ENCODE results near the gene UGT1A9. TPM values are rescaled to one million over a fixed set of nuclear protein-coding genes. Genes with fewer than 3 reads are reported as not detected.

The UGT1A9 gene
- total and polyA plus RNA-seq, 2 of the 13 experiments (the other 11 are each of a cell fraction or from before 2014, with no cell fraction given): 0.07 TPM; not detected in 1

DNA sequence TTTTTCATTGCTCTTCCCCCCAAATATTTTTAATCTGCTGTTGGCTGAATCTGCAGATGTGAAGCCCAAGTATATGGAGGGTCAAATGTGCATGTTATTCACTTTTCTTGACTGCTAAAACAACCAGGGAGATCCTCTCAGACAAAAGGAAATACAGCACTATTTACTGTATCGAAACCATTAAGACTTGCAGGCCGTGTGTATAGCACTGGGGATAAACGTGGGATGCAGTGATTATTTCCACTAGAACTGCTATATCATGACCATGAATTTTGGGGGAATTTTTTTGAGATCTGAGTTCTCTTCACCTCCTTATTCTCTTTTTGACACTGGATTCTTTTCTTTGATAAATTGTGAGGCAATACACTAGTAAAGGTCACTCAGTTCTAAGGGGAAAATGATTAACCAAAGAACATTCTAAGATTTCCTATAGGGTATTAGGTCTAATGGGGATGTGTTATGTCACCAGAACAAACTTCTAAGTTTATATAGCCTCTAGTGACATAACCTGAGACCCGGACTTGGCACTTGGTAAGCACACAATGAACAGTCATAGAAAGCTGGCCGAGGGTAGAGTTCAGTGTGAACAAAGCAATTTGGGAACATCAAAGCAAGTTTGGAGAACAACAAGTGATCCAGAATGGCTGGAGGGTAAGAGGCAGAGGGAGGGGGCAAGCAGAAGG lies 73.5 kb downstream of the UGT1A9 start (continued):
- TF ChIP-seq, protein P1, sequence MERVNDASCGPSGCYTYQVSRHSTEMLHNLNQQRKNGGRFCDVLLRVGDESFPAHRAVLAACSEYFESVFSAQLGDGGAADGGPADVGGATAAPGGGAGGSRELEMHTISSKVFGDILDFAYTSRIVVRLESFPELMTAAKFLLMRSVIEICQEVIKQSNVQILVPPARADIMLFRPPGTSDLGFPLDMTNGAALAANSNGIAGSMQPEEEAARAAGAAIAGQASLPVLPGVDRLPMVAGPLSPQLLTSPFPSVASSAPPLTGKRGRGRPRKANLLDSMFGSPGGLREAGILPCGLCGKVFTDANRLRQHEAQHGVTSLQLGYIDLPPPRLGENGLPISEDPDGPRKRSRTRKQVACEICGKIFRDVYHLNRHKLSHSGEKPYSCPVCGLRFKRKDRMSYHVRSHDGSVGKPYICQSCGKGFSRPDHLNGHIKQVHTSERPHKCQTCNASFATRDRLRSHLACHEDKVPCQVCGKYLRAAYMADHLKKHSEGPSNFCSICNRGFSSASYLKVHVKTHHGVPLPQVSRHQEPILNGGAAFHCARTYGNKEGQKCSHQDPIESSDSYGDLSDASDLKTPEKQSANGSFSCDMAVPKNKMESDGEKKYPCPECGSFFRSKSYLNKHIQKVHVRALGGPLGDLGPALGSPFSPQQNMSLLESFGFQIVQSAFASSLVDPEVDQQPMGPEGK (CRISPR knock-in tag; IDR thresholded peaks at IDR 0.05): peak; percentile 71; the same call in 1 of the 2 replicates
- TF ChIP-seq ZNF747 (CRISPR knock-in tag; IDR thresholded peaks at IDR 0.05; ENCODE audit: borderline replicate concordance): no peak
- TF ChIP-seq, protein P2, sequence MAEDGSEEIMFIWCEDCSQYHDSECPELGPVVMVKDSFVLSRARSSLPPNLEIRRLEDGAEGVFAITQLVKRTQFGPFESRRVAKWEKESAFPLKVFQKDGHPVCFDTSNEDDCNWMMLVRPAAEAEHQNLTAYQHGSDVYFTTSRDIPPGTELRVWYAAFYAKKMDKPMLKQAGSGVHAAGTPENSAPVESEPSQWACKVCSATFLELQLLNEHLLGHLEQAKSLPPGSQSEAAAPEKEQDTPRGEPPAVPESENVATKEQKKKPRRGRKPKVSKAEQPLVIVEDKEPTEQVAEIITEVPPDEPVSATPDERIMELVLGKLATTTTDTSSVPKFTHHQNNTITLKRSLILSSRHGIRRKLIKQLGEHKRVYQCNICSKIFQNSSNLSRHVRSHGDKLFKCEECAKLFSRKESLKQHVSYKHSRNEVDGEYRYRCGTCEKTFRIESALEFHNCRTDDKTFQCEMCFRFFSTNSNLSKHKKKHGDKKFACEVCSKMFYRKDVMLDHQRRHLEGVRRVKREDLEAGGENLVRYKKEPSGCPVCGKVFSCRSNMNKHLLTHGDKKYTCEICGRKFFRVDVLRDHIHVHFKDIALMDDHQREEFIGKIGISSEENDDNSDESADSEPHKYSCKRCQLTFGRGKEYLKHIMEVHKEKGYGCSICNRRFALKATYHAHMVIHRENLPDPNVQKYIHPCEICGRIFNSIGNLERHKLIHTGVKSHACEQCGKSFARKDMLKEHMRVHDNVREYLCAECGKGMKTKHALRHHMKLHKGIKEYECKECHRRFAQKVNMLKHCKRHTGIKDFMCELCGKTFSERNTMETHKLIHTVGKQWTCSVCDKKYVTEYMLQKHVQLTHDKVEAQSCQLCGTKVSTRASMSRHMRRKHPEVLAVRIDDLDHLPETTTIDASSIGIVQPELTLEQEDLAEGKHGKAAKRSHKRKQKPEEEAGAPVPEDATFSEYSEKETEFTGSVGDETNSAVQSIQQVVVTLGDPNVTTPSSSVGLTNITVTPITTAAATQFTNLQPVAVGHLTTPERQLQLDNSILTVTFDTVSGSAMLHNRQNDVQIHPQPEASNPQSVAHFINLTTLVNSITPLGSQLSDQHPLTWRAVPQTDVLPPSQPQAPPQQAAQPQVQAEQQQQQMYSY (CRISPR knock-in tag; IDR thresholded peaks at IDR 0.05): no peak
- no peak for TF ChIP-seq SETDB1 (CRISPR knock-in tag; IDR thresholded peaks at IDR 0.05; ENCODE audit: borderline replicate concordance)
- TF ChIP-seq ZNF674 (CRISPR knock-in tag; IDR thresholded peaks at IDR 0.05; ENCODE audit: low read depth): no peak
- peak; percentile 73; the same call in 1 of the 2 replicates for TF ChIP-seq ZNF3 (CRISPR knock-in tag; IDR thresholded peaks at IDR 0.05)
- TF ChIP-seq BCL6 (CRISPR knock-in tag; IDR thresholded peaks at IDR 0.05): peak; percentile 99
- TF ChIP-seq, protein P3, sequence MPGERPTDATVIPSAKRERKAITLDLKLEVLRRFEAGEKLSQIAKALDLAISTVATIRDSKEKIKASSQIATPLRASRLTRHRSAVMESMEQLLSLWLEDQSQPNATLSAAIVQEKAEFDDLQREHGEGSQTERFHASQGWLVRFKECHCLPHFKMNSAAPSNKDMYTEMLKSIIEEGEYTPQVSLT (CRISPR knock-in tag; IDR thresholded peaks at IDR 0.05; ENCODE audit: borderline replicate concordance, low read depth): no peak
- TF ChIP-seq, protein P4, sequence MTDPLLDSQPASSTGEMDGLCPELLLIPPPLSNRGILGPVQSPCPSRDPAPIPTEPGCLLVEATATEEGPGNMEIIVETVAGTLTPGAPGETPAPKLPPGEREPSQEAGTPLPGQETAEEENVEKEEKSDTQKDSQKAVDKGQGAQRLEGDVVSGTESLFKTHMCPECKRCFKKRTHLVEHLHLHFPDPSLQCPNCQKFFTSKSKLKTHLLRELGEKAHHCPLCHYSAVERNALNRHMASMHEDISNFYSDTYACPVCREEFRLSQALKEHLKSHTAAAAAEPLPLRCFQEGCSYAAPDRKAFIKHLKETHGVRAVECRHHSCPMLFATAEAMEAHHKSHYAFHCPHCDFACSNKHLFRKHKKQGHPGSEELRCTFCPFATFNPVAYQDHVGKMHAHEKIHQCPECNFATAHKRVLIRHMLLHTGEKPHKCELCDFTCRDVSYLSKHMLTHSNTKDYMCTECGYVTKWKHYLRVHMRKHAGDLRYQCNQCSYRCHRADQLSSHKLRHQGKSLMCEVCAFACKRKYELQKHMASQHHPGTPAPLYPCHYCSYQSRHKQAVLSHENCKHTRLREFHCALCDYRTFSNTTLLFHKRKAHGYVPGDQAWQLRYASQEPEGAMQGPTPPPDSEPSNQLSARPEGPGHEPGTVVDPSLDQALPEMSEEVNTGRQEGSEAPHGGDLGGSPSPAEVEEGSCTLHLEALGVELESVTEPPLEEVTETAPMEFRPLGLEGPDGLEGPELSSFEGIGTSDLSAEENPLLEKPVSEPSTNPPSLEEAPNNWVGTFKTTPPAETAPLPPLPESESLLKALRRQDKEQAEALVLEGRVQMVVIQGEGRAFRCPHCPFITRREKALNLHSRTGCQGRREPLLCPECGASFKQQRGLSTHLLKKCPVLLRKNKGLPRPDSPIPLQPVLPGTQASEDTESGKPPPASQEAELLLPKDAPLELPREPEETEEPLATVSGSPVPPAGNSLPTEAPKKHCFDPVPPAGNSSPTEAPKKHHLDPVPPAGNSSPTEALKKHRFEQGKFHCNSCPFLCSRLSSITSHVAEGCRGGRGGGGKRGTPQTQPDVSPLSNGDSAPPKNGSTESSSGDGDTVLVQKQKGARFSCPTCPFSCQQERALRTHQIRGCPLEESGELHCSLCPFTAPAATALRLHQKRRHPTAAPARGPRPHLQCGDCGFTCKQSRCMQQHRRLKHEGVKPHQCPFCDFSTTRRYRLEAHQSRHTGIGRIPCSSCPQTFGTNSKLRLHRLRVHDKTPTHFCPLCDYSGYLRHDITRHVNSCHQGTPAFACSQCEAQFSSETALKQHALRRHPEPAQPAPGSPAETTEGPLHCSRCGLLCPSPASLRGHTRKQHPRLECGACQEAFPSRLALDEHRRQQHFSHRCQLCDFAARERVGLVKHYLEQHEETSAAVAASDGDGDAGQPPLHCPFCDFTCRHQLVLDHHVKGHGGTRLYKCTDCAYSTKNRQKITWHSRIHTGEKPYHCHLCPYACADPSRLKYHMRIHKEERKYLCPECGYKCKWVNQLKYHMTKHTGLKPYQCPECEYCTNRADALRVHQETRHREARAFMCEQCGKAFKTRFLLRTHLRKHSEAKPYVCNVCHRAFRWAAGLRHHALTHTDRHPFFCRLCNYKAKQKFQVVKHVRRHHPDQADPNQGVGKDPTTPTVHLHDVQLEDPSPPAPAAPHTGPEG (CRISPR knock-in tag; IDR thresholded peaks at IDR 0.05): no peak
- TF ChIP-seq ZNF780A (CRISPR knock-in tag; IDR thresholded peaks at IDR 0.05): no peak
- TF ChIP-seq, protein P5, sequence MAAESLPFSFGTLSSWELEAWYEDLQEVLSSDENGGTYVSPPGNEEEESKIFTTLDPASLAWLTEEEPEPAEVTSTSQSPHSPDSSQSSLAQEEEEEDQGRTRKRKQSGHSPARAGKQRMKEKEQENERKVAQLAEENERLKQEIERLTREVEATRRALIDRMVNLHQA (CRISPR knock-in tag; IDR thresholded peaks at IDR 0.05): no peak
- peak; percentile 82 for TF ChIP-seq ZBTB21 (CRISPR knock-in tag; IDR thresholded peaks at IDR 0.05)
- no peak for TF ChIP-seq TEAD2 (CRISPR knock-in tag; IDR thresholded peaks at IDR 0.05)
- no peak; the same call in 1 of the 2 replicates for TF ChIP-seq TMF1 (CRISPR knock-in tag; IDR thresholded peaks at IDR 0.05; ENCODE audit: low read depth)
- peak; percentile 84 for TF ChIP-seq SPEN (CRISPR knock-in tag; IDR thresholded peaks at IDR 0.05; ENCODE audit: low read depth)
- TF ChIP-seq, protein P6, sequence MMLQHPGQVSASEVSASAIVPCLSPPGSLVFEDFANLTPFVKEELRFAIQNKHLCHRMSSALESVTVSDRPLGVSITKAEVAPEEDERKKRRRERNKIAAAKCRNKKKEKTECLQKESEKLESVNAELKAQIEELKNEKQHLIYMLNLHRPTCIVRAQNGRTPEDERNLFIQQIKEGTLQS (CRISPR knock-in tag; IDR thresholded peaks at IDR 0.05): peak; percentile 67
- peak; percentile 91 for TF ChIP-seq FOSL2 (CRISPR knock-in tag; IDR thresholded peaks at IDR 0.05)
